C4-2B (cell line): ENCODE data around the gene C14orf132.

Source experiments
- CTCF ChIP-seq: fragments of 450-650 bp; conservative IDR thresholded peaks from 2 replicates; pipeline ENCODE4 v1.5.1; 2017; ENCODE audit warnings: mild to moderate bottlenecking
- ZFX ChIP-seq: fragments of 450-650 bp; IDR thresholded peaks from 2 replicates; pipeline ENCODE4 v1.6.1; 2017

GRCh38 chr14:96081767-96082400 is 42.7 kb downstream of the C14orf132 start:
- no peak for TF ChIP-seq CTCF
- no peak for TF ChIP-seq ZFX
